Measurements from ENCODE around the gene PRRX2. TPM values are rescaled to one million over a fixed set of nuclear protein-coding genes. Genes with fewer than 3 reads are reported as not detected.

PRRX2 gene
- total and polyA plus RNA-seq, 2 of the 13 experiments (the other 11 are each of a cell fraction or from before 2014, with no cell fraction given) = 0.05 TPM; not detected in 1

DNA sequence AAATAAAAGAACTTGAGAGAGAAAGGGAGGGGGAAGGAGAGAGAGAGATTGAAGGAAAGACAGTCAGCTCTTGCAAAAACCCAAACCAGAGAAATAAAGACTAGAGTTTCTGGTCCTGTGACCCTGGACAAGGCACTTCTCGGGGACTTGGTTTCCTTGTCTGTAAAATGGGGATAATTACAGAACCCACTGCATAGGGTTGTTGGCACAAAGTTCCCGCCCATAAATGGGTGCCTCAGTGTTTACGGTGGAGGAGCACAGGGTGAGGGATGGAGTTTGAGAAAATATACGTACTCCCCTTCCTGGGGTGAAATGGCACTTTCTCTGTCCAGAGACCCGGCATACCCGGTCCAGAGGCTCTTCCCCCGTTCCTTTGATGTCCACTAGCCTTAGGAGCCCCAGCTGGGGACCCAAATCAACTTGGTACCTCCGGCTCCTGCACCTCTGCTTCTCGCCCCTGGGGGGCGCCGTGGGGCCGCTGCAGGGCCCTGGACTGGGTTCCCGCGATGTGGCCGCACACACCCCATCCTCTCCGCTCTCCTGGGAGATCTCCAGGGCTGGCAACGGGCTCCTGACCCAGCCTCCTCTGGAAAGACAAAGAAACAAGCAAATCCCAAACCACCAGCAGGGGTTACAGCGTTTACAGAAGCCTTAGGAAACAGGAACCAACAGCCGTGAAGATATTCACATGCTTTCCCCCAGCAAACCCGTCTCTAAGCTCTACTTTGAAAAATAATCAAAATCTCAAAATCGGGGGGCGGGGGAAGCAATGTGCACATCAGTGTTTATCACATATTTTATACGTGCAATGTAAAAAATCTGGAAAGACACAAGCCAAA, 61.1 kb downstream of the PRRX2 start (continued):
- TF ChIP-seq, protein P1, sequence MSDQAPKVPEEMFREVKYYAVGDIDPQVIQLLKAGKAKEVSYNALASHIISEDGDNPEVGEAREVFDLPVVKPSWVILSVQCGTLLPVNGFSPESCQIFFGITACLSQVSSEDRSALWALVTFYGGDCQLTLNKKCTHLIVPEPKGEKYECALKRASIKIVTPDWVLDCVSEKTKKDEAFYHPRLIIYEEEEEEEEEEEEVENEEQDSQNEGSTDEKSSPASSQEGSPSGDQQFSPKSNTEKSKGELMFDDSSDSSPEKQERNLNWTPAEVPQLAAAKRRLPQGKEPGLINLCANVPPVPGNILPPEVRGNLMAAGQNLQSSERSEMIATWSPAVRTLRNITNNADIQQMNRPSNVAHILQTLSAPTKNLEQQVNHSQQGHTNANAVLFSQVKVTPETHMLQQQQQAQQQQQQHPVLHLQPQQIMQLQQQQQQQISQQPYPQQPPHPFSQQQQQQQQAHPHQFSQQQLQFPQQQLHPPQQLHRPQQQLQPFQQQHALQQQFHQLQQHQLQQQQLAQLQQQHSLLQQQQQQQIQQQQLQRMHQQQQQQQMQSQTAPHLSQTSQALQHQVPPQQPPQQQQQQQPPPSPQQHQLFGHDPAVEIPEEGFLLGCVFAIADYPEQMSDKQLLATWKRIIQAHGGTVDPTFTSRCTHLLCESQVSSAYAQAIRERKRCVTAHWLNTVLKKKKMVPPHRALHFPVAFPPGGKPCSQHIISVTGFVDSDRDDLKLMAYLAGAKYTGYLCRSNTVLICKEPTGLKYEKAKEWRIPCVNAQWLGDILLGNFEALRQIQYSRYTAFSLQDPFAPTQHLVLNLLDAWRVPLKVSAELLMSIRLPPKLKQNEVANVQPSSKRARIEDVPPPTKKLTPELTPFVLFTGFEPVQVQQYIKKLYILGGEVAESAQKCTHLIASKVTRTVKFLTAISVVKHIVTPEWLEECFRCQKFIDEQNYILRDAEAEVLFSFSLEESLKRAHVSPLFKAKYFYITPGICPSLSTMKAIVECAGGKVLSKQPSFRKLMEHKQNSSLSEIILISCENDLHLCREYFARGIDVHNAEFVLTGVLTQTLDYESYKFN (CRISPR knock-in tag; conservative IDR thresholded peaks at IDR 0.05) = no peak
- TF ChIP-seq KDM1A (CRISPR knock-in tag; IDR thresholded peaks at IDR 0.05) = no peak
- TF ChIP-seq, protein P2, sequence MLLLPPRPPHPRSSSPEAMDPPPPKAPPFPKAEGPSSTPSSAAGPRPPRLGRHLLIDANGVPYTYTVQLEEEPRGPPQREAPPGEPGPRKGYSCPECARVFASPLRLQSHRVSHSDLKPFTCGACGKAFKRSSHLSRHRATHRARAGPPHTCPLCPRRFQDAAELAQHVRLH (CRISPR knock-in tag; IDR thresholded peaks at IDR 0.05; ENCODE audit: borderline replicate concordance, low read depth) = no peak
- TF ChIP-seq, protein P3, sequence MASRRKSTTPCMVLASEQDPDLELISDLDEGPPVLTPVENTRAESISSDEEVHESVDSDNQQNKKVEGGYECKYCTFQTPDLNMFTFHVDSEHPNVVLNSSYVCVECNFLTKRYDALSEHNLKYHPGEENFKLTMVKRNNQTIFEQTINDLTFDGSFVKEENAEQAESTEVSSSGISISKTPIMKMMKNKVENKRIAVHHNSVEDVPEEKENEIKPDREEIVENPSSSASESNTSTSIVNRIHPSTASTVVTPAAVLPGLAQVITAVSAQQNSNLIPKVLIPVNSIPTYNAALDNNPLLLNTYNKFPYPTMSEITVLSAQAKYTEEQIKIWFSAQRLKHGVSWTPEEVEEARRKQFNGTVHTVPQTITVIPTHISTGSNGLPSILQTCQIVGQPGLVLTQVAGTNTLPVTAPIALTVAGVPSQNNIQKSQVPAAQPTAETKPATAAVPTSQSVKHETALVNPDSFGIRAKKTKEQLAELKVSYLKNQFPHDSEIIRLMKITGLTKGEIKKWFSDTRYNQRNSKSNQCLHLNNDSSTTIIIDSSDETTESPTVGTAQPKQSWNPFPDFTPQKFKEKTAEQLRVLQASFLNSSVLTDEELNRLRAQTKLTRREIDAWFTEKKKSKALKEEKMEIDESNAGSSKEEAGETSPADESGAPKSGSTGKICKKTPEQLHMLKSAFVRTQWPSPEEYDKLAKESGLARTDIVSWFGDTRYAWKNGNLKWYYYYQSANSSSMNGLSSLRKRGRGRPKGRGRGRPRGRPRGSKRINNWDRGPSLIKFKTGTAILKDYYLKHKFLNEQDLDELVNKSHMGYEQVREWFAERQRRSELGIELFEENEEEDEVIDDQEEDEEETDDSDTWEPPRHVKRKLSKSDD (CRISPR knock-in tag; IDR thresholded peaks at IDR 0.05; ENCODE audit: low read depth) = no peak
- TF ChIP-seq ZKSCAN8 (CRISPR knock-in tag; IDR thresholded peaks at IDR 0.05; ENCODE audit: borderline replicate concordance) = no peak
- TF ChIP-seq RAD21 (CRISPR knock-in tag; IDR thresholded peaks at IDR 0.05) = peak; percentile 69
- no peak for TF ChIP-seq ZNF850 (CRISPR knock-in tag; conservative IDR thresholded peaks at IDR 0.05)
- peak; percentile 66 for TF ChIP-seq XRCC5 (optimal IDR thresholded peaks at IDR 0.05; ENCODE audit: low read length)
- TF ChIP-seq, protein P4, sequence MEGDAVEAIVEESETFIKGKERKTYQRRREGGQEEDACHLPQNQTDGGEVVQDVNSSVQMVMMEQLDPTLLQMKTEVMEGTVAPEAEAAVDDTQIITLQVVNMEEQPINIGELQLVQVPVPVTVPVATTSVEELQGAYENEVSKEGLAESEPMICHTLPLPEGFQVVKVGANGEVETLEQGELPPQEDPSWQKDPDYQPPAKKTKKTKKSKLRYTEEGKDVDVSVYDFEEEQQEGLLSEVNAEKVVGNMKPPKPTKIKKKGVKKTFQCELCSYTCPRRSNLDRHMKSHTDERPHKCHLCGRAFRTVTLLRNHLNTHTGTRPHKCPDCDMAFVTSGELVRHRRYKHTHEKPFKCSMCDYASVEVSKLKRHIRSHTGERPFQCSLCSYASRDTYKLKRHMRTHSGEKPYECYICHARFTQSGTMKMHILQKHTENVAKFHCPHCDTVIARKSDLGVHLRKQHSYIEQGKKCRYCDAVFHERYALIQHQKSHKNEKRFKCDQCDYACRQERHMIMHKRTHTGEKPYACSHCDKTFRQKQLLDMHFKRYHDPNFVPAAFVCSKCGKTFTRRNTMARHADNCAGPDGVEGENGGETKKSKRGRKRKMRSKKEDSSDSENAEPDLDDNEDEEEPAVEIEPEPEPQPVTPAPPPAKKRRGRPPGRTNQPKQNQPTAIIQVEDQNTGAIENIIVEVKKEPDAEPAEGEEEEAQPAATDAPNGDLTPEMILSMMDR (CRISPR knock-in tag; IDR thresholded peaks at IDR 0.05) = peak; percentile 80
- no peak for TF ChIP-seq KLF12 (CRISPR knock-in tag; IDR thresholded peaks at IDR 0.05; ENCODE audit: borderline replicate concordance)
- TF ChIP-seq ZNF329 (CRISPR knock-in tag; IDR thresholded peaks at IDR 0.05; ENCODE audit: low read depth) = no peak
- peak; percentile 53; the same call in 1 of the 2 replicates for TF ChIP-seq KDM2A (CRISPR knock-in tag; IDR thresholded peaks at IDR 0.05; ENCODE audit: borderline replicate concordance, low read depth)
- TF ChIP-seq, protein P5, sequence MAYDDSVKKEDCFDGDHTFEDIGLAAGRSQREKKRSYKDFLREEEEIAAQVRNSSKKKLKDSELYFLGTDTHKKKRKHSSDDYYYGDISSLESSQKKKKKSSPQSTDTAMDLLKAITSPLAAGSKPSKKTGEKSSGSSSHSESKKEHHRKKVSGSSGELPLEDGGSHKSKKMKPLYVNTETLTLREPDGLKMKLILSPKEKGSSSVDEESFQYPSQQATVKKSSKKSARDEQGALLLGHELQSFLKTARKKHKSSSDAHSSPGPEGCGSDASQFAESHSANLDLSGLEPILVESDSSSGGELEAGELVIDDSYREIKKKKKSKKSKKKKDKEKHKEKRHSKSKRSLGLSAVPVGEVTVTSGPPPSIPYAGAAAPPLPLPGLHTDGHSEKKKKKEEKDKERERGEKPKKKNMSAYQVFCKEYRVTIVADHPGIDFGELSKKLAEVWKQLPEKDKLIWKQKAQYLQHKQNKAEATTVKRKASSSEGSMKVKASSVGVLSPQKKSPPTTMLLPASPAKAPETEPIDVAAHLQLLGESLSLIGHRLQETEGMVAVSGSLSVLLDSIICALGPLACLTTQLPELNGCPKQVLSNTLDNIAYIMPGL (CRISPR knock-in tag; IDR thresholded peaks at IDR 0.05; ENCODE audit: borderline replicate concordance in 1 of 2, low read depth in 1 of 2) = 0 out of 4 replicates have a peak, but pooled peaks of 1 of the 2 experiments have one; percentile 36
- TF ChIP-seq HNRNPLL (IDR thresholded peaks at IDR 0.05; ENCODE audit: low read depth, low read length, poor library complexity, severe bottlenecking) = peak; percentile 24
- TF ChIP-seq POGZ (CRISPR knock-in tag; IDR thresholded peaks at IDR 0.05) = no peak

All from HepG2 (cell line).